Liver (tissue), 9 donors: ENCODE measurements around the gene LARP4. TPM values are rescaled to one million over a fixed set of nuclear protein-coding genes. Genes with fewer than 3 reads are reported as not detected.
A peak's percentile ranks its signal among the peaks of the same experiment; 100 is the strongest.

Experiments used
- DNase-seq: peaks from one replicate; pipeline ENCODE4 v3.0.0-alpha.2; 2017; ENCODE audit warnings: low spot score
- H3K27ac ChIP-seq, 2 donors: one replicate each; pipeline ENCODE4 v1.7.0; 2013; ENCODE audit warnings: inconsistent platforms in 2 of 2, low read length in 2 of 2, control low read depth in 1 of 2, low read depth in 1 of 2, mild to moderate bottlenecking in 1 of 2
- H3K27me3 ChIP-seq, 4 donors: one replicate each; pipeline versions ENCODE4 v1.6.1 to v1.7.0; 2013; ENCODE audit warnings: low read length in 3 of 4, inconsistent platforms in 1 of 4, mild to moderate bottlenecking in 1 of 4, moderate library complexity in 1 of 4; ENCODE audit not compliant: control insufficient read depth in 4 of 4, insufficient read depth in 4 of 4
- H3K36me3 ChIP-seq, 4 donors: one replicate each; pipeline versions ENCODE4 v1.6.1 to v1.7.0; 2013; ENCODE audit warnings: low read length in 3 of 4, mild to moderate bottlenecking in 3 of 4, low read depth in 1 of 4, moderate library complexity in 1 of 4; ENCODE audit not compliant: control insufficient read depth in 4 of 4, insufficient read depth in 3 of 4
- H3K4me1 ChIP-seq, 4 donors: one replicate each; pipeline versions ENCODE4 v1.6.1 to v1.7.0; 2013; ENCODE audit warnings: low read length in 3 of 4, mild to moderate bottlenecking in 3 of 4, moderate library complexity in 1 of 4; ENCODE audit not compliant: control insufficient read depth in 4 of 4, insufficient read depth in 4 of 4
- H3K4me3 ChIP-seq, 3 donors: one replicate each; pipeline versions ENCODE4 v1.6.1 to v1.7.0; 2013; ENCODE audit warnings: low read length in 3 of 3, control low read depth in 1 of 3, low read depth in 1 of 3, mild to moderate bottlenecking in 1 of 3
- H3K9ac ChIP-seq, 2 donors: one replicate each; pipeline ENCODE4 v1.7.0; 2013; ENCODE audit warnings: low read length in 2 of 2, mild to moderate bottlenecking in 2 of 2, moderate library complexity in 2 of 2, control low read depth in 1 of 2, low read depth in 1 of 2
- H3K9me3 ChIP-seq, 4 donors: one replicate each; pipeline versions ENCODE4 v1.6.1 to v1.7.0; 2013; ENCODE audit warnings: low read length in 3 of 4; ENCODE audit not compliant: control insufficient read depth in 4 of 4
- ATF3 ChIP-seq: IDR thresholded peaks from 2 replicates; pipeline ENCODE4 v1.6.1; 2016; ENCODE audit warnings: antibody characterized with exemption
- CTCF ChIP-seq: fragments of 150-350 bp; IDR thresholded peaks from 2 replicates; pipeline ENCODE4 v1.5.1; 2017; ENCODE audit warnings: improper control_type of control experiment, low read depth, low read length; ENCODE audit not compliant: missing input control
- EGR1 ChIP-seq, 2 donors: IDR thresholded peaks; 2 replicates each; pipeline ENCODE4 v1.6.1; 2016 to 2018; ENCODE audit warnings: antibody characterized with exemption in 2 of 2, low read depth in 2 of 2
- FOXA1 ChIP-seq: IDR thresholded peaks from 2 replicates; pipeline ENCODE4 v1.6.1; 2016; ENCODE audit warnings: antibody characterized with exemption
- FOXA2 ChIP-seq: IDR thresholded peaks from 2 replicates; pipeline ENCODE4 v1.6.1; 2016; ENCODE audit warnings: antibody characterized with exemption
- GABPA ChIP-seq, 2 donors: IDR thresholded peaks in 1 of 2; conservative IDR thresholded peaks in 1 of 2; 2 replicates each; pipeline ENCODE4 v1.6.1; 2016; ENCODE audit warnings: antibody characterized with exemption in 2 of 2, mild to moderate bottlenecking in 1 of 2, moderate library complexity in 1 of 2
- HNF4A ChIP-seq, 2 donors: conservative IDR thresholded peaks; 2 replicates each; pipeline ENCODE4 v1.6.1; 2016; ENCODE audit warnings: antibody characterized with exemption in 2 of 2, mild to moderate bottlenecking in 2 of 2
- HNF4G ChIP-seq: IDR thresholded peaks from 2 replicates; pipeline ENCODE4 v1.6.1; 2016; ENCODE audit warnings: antibody characterized with exemption
- JUND ChIP-seq, 2 donors: IDR thresholded peaks; 2 replicates each; pipeline ENCODE4 v1.6.1; 2016; ENCODE audit warnings: antibody characterized with exemption in 2 of 2
- MAX ChIP-seq: IDR thresholded peaks from 2 replicates; pipeline ENCODE4 v1.6.1; 2016; ENCODE audit warnings: antibody characterized with exemption
- NR2F2 ChIP-seq: IDR thresholded peaks from 2 replicates; pipeline ENCODE4 v1.6.1; 2016; ENCODE audit warnings: antibody characterized with exemption
- RAD21 ChIP-seq, 2 donors: IDR thresholded peaks; 2 replicates each; pipeline ENCODE4 v1.6.1; 2016; ENCODE audit warnings: antibody characterized with exemption in 2 of 2, mild to moderate bottlenecking in 2 of 2
- REST ChIP-seq: IDR thresholded peaks from 2 replicates; pipeline ENCODE4 v1.6.1; 2016; ENCODE audit warnings: antibody characterized with exemption, mild to moderate bottlenecking
- RXRA ChIP-seq, 2 donors: IDR thresholded peaks; 2 replicates each; pipeline ENCODE4 v1.6.1; 2017 to 2018; ENCODE audit warnings: antibody characterized with exemption in 2 of 2, mild to moderate bottlenecking in 1 of 2
- SP1 ChIP-seq: IDR thresholded peaks from 2 replicates; pipeline ENCODE4 v1.6.1; 2018; ENCODE audit warnings: antibody characterized with exemption, mild to moderate bottlenecking
- TAF1 ChIP-seq: conservative IDR thresholded peaks from 2 replicates; pipeline ENCODE4 v1.6.1; 2016; ENCODE audit warnings: antibody characterized with exemption, mild to moderate bottlenecking
- YY1 ChIP-seq: IDR thresholded peaks from 2 replicates; pipeline ENCODE4 v1.6.1; 2016; ENCODE audit warnings: antibody characterized with exemption, mild to moderate bottlenecking
- ZBTB33 ChIP-seq: IDR thresholded peaks from 2 replicates; pipeline ENCODE4 v1.6.1; 2016; ENCODE audit warnings: antibody characterized with exemption
- WGBS: extraction: QIAGEN DNeasy Blood & Tissue Kit; methylation state at CpG from one replicate; pipeline ENCODE4 v1.1.7; 2013; 5-methylcytosine and 5-hydroxymethylcytosine counted together
- polyA plus RNA-seq, 2 donors: library from polyadenylated mRNA; stranded (reverse) in 1 of 2; unstranded in 1 of 2; fragments of 200-250 nt in 1 of 2; fragments of >200 nt in 1 of 2; fragmentation: Nextera tagmentation in 1 of 2; extraction: Ambion mirVana in 1 of 2; gene quantifications; one replicate each; pipeline versions ENCODE4 v1.2.1 to v1.2.3, GENCODE V29; 2013 to 2015
- total RNA-seq, 2 donors: library from RNA; depleted of rRNA; stranded (reverse); fragments of >200 nt; gene quantifications; one replicate each; pipeline ENCODE4 v1.2.3, GENCODE V29; 2014
- donor health status: healthy.
- donor health status: healthy.
- donor health status: healthy.
- donor health status: healthy.
- donor health status: healthy.

Gene LARP4
- total and polyA plus RNA-seq, 4 donors, result 17.3 to 71.0 (median 37.5) TPM

- H3K27ac ChIP-seq, result peak overlapping the region; percentile 55 to 93
- no peaks in the 10 kb centered on the region for H3K9me3 ChIP-seq
Measured at GRCh38 chr12:50529345-50529744, 128.7 kb downstream of the LARP4 start.

More at GRCh38 chr12:50529345-50529744, 128.7 kb downstream of the LARP4 start:
- Histone ChIP-seq H3K9ac (no peak overlapping the region), H3K27me3 (no peaks in the 10 kb centered on the region), H3K4me1 (peaks cover 7 to 76% (median 42%) of the 10 kb centered on the region in 4 donors), H3K36me3 (no peaks in the 10 kb centered on the region), H3K4me3 (no peak overlapping the region)
- WGBS, result 93% methylated on average over 3 of the region's 3 CpGs
- TF ChIP-seq REST (no peak), RXRA (IDR thresholded peaks at IDR 0.05) (no peak), CTCF (no peak), ZBTB33 (no peak), FOXA1 (no peak), HNF4G (no peak), RAD21 (IDR thresholded peaks at IDR 0.05) (no peak), YY1 (no peak), ATF3 (no peak), FOXA2 (no peak), HNF4A (conservative IDR thresholded peaks at IDR 0.05) (no peak), EGR1 (IDR thresholded peaks at IDR 0.05; ENCODE audit: low read depth in 2 of 2) (no peak), SP1 (no peak), JUND (IDR thresholded peaks at IDR 0.05) (no peak), TAF1 (no peak), GABPA (IDR thresholded peaks at IDR 0.05 in 1 of 2, conservative IDR thresholded peaks at IDR 0.05 in 1 of 2) (no peak), NR2F2 (no peak), MAX (no peak)
- DNase-seq, result no peak

Other genes with a start within 250 kb of the LARP4 start
- gene CERS5, start 233.5 kb upstream of the LARP4 start, total RNA-seq, result 10 to 100 TPM in 1 of 2 donors, 1 to 10 TPM in 1; 6.9 to 16.2 TPM
- gene CERS5, start 233.5 kb upstream of the LARP4 start, polyA plus RNA-seq, result 1 to 10 TPM; 7.3 to 9.1 TPM
- gene LIMA1, start 117.4 kb upstream of the LARP4 start, total RNA-seq, result 10 to 100 TPM; 13.0 to 17.5 TPM
- 10 to 100 TPM in 1 of 2 donors, 1 to 10 TPM in 1; 8.1 to 14.0 TPM for gene LIMA1, start 117.4 kb upstream of the LARP4 start, polyA plus RNA-seq
- gene FAM186A, start 4.3 kb upstream of the LARP4 start, total RNA-seq, result not detected
- under 1 TPM in 1 of 2 donors, not detected in 1; 0.01 TPM for gene FAM186A, start 4.3 kb upstream of the LARP4 start, polyA plus RNA-seq
- gene DIP2B, start 104.1 kb downstream of the LARP4 start, total RNA-seq, result 10 to 100 TPM; 19.0 to 30.7 TPM
- gene DIP2B, start 104.1 kb downstream of the LARP4 start, polyA plus RNA-seq, result 1 to 10 TPM; 4.8 to 8.5 TPM